HEK293 (cell line): ENCODE data around the gene OR2Y1.

Source experiments
- MEIS1 ChIP-seq: sonication (generic); formaldehyde crosslinking; IDR thresholded peaks from 2 replicates; pipeline ENCODE4 v1.8.1; 2022; ENCODE audit warnings: missing genetic modification reagents, mild to moderate bottlenecking, borderline replicate concordance
- SALL2 ChIP-seq: fragments of 450-650 bp; formaldehyde crosslinking; IDR thresholded peaks from 2 replicates; pipeline ENCODE4 v1.5.0; 2017; ENCODE audit warnings: missing biosample characterization, mild to moderate bottlenecking, missing genetic modification characterization, borderline replicate concordance
- SETDB1 ChIP-seq: IDR thresholded peaks from one replicate; pipeline ENCODE4 v1.6.1; 2017; ENCODE audit warnings: mild to moderate bottlenecking, low read length, moderate library complexity, mixed read lengths; ENCODE audit not compliant: insufficient read length
- ZBTB21 ChIP-seq: fragments of 450-650 bp; formaldehyde crosslinking; IDR thresholded peaks from 2 replicates; pipeline ENCODE4 v1.5.1; 2017; ENCODE audit warnings: missing biosample characterization, missing genetic modification characterization
- ZBTB7A ChIP-seq: fragments of 450-650 bp; formaldehyde crosslinking; IDR thresholded peaks from 2 replicates; pipeline ENCODE4 v1.5.1; 2016; ENCODE audit warnings: low read depth, missing biosample characterization, missing genetic modification characterization
- ZNF148 ChIP-seq: fragments of 450-650 bp; formaldehyde crosslinking; IDR thresholded peaks from 2 replicates; pipeline ENCODE4 v1.5.0; 2017; ENCODE audit warnings: missing biosample characterization, missing genetic modification characterization, borderline replicate concordance
- ZNF26 ChIP-seq: fragments of 450-650 bp; formaldehyde crosslinking; IDR thresholded peaks from 2 replicates; pipeline ENCODE4 v1.5.1; 2016; ENCODE audit warnings: missing biosample characterization, missing genetic modification characterization
- ZNF366 ChIP-seq: fragments of 450-650 bp; formaldehyde crosslinking; conservative IDR thresholded peaks from 2 replicates; pipeline ENCODE4 v1.5.1; 2016; ENCODE audit warnings: missing biosample characterization, missing genetic modification characterization
- ZNF548 ChIP-seq: fragments of 450-650 bp; formaldehyde crosslinking; IDR thresholded peaks from 2 replicates; pipeline ENCODE4 v1.5.1; 2016; ENCODE audit warnings: missing biosample characterization, missing genetic modification characterization
- ZNF558 ChIP-seq: fragments of 450-650 bp; formaldehyde crosslinking; IDR thresholded peaks from 2 replicates; pipeline ENCODE4 v1.5.1; 2016; ENCODE audit warnings: missing biosample characterization, missing genetic modification characterization
- ZNF623 ChIP-seq: fragments of 450-650 bp; formaldehyde crosslinking; IDR thresholded peaks from 2 replicates; pipeline ENCODE4 v1.5.1; 2016; ENCODE audit warnings: missing biosample characterization, missing genetic modification characterization
- TF ChIP-seq, protein P1 (sequence below): fragments of 450-650 bp; formaldehyde crosslinking; IDR thresholded peaks from 2 replicates; pipeline ENCODE4 v1.5.1; 2016; ENCODE audit warnings: missing biosample characterization, missing genetic modification characterization, borderline replicate concordance
- TF ChIP-seq, protein P2 (sequence below): fragments of 450-650 bp; formaldehyde crosslinking; IDR thresholded peaks from 2 replicates; pipeline ENCODE4 v1.5.1; 2016; ENCODE audit warnings: missing biosample characterization, missing genetic modification characterization
- TF ChIP-seq, protein P3 (sequence below): fragments of 450-650 bp; formaldehyde crosslinking; IDR thresholded peaks from 2 replicates; pipeline ENCODE4 v1.5.1; 2016; ENCODE audit warnings: missing biosample characterization, missing genetic modification characterization

Gene OR2Y1

DNA sequence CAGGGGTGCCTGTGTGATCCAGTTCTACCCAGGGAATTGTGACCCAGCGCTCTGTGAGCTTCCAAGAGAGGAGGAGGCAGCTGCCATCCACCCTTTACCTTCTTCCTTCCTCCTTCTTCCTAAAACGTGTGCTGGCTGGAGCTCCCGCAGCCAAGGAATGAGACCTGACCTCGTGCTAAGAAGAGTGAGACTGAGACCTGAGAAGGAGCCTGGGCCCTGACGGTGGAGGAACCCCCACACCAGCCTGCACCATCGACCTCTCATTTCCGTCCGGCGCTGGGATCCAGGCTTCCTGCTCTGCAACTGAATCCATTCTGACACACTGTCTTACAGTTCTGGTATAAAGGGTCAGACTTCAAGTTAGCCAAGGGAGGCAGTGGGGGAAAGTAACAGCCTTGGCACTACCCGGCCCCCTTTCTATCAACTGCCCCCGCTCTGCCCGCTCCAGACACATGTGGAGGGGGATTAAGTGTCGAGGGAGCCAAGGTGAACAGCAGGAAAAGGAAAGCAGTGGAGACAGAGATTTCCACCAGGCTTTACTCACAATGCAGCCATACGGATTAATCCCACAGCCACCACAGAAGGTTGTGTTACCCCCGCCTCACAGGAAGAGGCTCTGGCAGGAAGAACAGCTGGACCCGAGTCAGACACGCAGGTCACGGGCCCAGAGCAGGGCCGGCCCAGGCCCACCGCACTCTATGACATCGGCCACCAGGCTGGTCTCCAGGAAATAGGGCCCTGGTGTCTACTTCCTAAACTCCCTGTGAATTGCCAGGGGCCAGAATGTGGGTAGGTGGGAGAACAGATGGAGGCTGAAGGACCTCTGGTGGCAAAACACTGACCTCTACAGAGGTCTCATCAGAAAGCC lies 46.9 kb upstream of the OR2Y1 start (continued):
- TF ChIP-seq, protein P1, sequence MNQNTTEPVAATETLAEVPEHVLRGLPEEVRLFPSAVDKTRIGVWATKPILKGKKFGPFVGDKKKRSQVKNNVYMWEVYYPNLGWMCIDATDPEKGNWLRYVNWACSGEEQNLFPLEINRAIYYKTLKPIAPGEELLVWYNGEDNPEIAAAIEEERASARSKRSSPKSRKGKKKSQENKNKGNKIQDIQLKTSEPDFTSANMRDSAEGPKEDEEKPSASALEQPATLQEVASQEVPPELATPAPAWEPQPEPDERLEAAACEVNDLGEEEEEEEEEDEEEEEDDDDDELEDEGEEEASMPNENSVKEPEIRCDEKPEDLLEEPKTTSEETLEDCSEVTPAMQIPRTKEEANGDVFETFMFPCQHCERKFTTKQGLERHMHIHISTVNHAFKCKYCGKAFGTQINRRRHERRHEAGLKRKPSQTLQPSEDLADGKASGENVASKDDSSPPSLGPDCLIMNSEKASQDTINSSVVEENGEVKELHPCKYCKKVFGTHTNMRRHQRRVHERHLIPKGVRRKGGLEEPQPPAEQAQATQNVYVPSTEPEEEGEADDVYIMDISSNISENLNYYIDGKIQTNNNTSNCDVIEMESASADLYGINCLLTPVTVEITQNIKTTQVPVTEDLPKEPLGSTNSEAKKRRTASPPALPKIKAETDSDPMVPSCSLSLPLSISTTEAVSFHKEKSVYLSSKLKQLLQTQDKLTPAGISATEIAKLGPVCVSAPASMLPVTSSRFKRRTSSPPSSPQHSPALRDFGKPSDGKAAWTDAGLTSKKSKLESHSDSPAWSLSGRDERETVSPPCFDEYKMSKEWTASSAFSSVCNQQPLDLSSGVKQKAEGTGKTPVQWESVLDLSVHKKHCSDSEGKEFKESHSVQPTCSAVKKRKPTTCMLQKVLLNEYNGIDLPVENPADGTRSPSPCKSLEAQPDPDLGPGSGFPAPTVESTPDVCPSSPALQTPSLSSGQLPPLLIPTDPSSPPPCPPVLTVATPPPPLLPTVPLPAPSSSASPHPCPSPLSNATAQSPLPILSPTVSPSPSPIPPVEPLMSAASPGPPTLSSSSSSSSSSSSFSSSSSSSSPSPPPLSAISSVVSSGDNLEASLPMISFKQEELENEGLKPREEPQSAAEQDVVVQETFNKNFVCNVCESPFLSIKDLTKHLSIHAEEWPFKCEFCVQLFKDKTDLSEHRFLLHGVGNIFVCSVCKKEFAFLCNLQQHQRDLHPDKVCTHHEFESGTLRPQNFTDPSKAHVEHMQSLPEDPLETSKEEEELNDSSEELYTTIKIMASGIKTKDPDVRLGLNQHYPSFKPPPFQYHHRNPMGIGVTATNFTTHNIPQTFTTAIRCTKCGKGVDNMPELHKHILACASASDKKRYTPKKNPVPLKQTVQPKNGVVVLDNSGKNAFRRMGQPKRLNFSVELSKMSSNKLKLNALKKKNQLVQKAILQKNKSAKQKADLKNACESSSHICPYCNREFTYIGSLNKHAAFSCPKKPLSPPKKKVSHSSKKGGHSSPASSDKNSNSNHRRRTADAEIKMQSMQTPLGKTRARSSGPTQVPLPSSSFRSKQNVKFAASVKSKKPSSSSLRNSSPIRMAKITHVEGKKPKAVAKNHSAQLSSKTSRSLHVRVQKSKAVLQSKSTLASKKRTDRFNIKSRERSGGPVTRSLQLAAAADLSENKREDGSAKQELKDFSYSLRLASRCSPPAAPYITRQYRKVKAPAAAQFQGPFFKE (tag by site-specific recombination): no peak
- TF ChIP-seq ZBTB21 (tag by site-specific recombination): no peak
- no peak for TF ChIP-seq ZNF558 (tag by site-specific recombination)
- no peak for TF ChIP-seq ZNF548 (tag by site-specific recombination)
- TF ChIP-seq, protein P2, sequence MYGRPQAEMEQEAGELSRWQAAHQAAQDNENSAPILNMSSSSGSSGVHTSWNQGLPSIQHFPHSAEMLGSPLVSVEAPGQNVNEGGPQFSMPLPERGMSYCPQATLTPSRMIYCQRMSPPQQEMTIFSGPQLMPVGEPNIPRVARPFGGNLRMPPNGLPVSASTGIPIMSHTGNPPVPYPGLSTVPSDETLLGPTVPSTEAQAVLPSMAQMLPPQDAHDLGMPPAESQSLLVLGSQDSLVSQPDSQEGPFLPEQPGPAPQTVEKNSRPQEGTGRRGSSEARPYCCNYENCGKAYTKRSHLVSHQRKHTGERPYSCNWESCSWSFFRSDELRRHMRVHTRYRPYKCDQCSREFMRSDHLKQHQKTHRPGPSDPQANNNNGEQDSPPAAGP: no peak
- TF ChIP-seq ZBTB7A (tag by site-specific recombination): no peak
- TF ChIP-seq SETDB1: no peak
- no peak for TF ChIP-seq SALL2
- no peak for TF ChIP-seq ZNF623
- no peak for TF ChIP-seq ZNF366
- TF ChIP-seq MEIS1 (CRISPR knock-in tag): no peak
- no peak for TF ChIP-seq ZNF148 (tag by site-specific recombination)
- TF ChIP-seq ZNF26 (tag by site-specific recombination): no peak
- TF ChIP-seq, protein P3, sequence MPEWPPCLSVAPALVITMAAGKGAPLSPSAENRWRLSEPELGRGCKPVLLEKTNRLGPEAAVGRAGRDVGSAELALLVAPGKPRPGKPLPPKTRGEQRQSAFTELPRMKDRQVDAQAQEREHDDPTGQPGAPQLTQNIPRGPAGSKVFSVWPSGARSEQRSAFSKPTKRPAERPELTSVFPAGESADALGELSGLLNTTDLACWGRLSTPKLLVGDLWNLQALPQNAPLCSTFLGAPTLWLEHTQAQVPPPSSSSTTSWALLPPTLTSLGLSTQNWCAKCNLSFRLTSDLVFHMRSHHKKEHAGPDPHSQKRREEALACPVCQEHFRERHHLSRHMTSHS (tag by site-specific recombination): no peak
